HG03025 (cell line): ENCODE measurements around the gene SLC5A1.
"Not testable (repeated sequence)": the region's sequence is repeated elsewhere in the genome, so short reads cannot be mapped to it uniquely, and the experiment has no call there.

Experiments
- ATAC-seq: cut with Tn5 transposase; IDR thresholded peaks from one replicate; pipeline ENCODE4 v1.9.1; 2021; ENCODE audit warnings: mild to moderate bottlenecking, moderate library complexity; ENCODE audit not compliant: unreplicated experiment, low FRiP score

Gene SLC5A1

GRCh38 chr22:32140688-32141087 is 97.6 kb downstream of the SLC5A1 start:
- not testable (repeated sequence) for ATAC-seq

GRCh38 chr22:32142600-32142999 is 99.5 kb downstream of the SLC5A1 start:
- no peak for ATAC-seq

GRCh38 chr22:32144496-32145274 is 101.6 kb downstream of the SLC5A1 start:
- no peak for ATAC-seq

- not testable (repeated sequence) for ATAC-seq
These were observed 104.1 kb downstream of the SLC5A1 start for GRCh38 chr22:32147128-32147527.

GRCh38 chr22:32148372-32148771 is 105.3 kb downstream of the SLC5A1 start:
- not testable (repeated sequence) for ATAC-seq

GRCh38 chr22:32150647-32151046 is 107.6 kb downstream of the SLC5A1 start:
- ATAC-seq: not testable (repeated sequence)

- not testable (repeated sequence) for ATAC-seq
These were observed 108.6 kb downstream of the SLC5A1 start for GRCh38 chr22:32151641-32152040.

- not testable (repeated sequence) for ATAC-seq
These were observed 111.7 kb downstream of the SLC5A1 start for GRCh38 chr22:32154727-32155126.

GRCh38 chr22:32157632-32158031 is 114.6 kb downstream of the SLC5A1 start:
- not testable (repeated sequence) for ATAC-seq

GRCh38 chr22:32158712-32159533 is 115.9 kb downstream of the SLC5A1 start, which contains the start of gene C22orf42:
C22orf42 (minus strand) TSS chr22:32159303; CDS start chr22:32159215, 88 bp downstream.
- no peak for ATAC-seq

GRCh38 chr22:32160411-32160810 is 117.3 kb downstream of the SLC5A1 start:
- ATAC-seq: not testable (repeated sequence)
